Prostate gland (tissue), 2 donors: ENCODE measurements around the gene PCIF1. TPM values are rescaled to one million over a fixed set of nuclear protein-coding genes. Genes with fewer than 3 reads are reported as not detected.
"Not testable (repeated sequence)": the region's sequence is repeated elsewhere in the genome, so short reads cannot be mapped to it uniquely, and the experiment has no call there.

Experiments
- DNase-seq: peaks from one replicate; pipeline ENCODE4 v3.0.0-alpha.2; 2019; ENCODE audit warnings: low spot score
- H3K27ac ChIP-seq, 2 donors: fragments of 200-600 bp; sonication (generic); 2 replicates each; pipeline ENCODE4 v1.5.1; 2017 to 2019
- H3K27me3 ChIP-seq: fragments of 200-600 bp; sonication (generic); replicated peaks from 2 replicates; pipeline ENCODE4 v1.5.1; 2019; ENCODE audit not compliant: insufficient read depth
- H3K36me3 ChIP-seq, 2 donors: fragments of 200-600 bp; sonication (generic); 1 replicate in 1 of 2; 2 replicates in 1 of 2; pipeline versions ENCODE4 v1.5.1 to v1.8.1; 2017 to 2019
- H3K4me1 ChIP-seq: fragments of 200-600 bp; sonication (generic); replicated peaks from 2 replicates; pipeline ENCODE4 v1.5.1; 2019
- H3K4me3 ChIP-seq, 2 donors: fragments of 200-600 bp; sonication (generic); 2 replicates each; pipeline ENCODE4 v1.5.1; 2017 to 2019
- H3K9me3 ChIP-seq: fragments of 200-600 bp; sonication (generic); 2 replicates; pipeline ENCODE4 v1.5.1; 2017
- CTCF ChIP-seq, 4 experiments: fragments of 200-600 bp in 2 of 4; fragments of 450-650 bp in 2 of 4; sonication (generic) in 2 of 4; IDR thresholded peaks; 1 replicate in 3 of 4; 2 replicates in 1 of 4; pipeline ENCODE4 v1.5.1; 2016 to 2019; ENCODE audit warnings: antibody characterized with exemption in 4 of 4, mild to moderate bottlenecking in 2 of 4, moderate library complexity in 2 of 4
- POLR2A ChIP-seq: fragments of 450-650 bp; IDR thresholded peaks from one replicate; pipeline ENCODE4 v1.6.1; 2016; ENCODE audit warnings: antibody characterized with exemption, mild to moderate bottlenecking
- POLR2AphosphoS5 ChIP-seq: sonication (generic); formaldehyde crosslinking; IDR thresholded peaks from one replicate; pipeline ENCODE4 v1.6.1; 2017; ENCODE audit warnings: antibody characterized with exemption
- WGBS: methylation state at CpG from one replicate; pipeline ENCODE4 v1.1.5; 2018; 5-methylcytosine and 5-hydroxymethylcytosine counted together
- intact Hi-C: fragments of 100-400 bp; cut with DNase I; formaldehyde crosslinking; loops from one replicate; pipeline ENCODE4 v1.14.2; 2022
- total RNA-seq, 2 donors: library from RNA; depleted of rRNA; stranded (reverse); fragments of >200 nt; gene quantifications; one replicate each; pipeline ENCODE4 v1.1.0, GENCODE V29; 2016

PCIF1 gene
- total RNA-seq, 2 donors from 2014 or later = 39.8 to 54.9 TPM

- Histone ChIP-seq H3K27ac (no peak overlapping the region), H3K27me3 (no peaks in the 10 kb centered on the region), H3K9me3 (no peaks in the 10 kb centered on the region), H3K4me3 (no peak overlapping the region), H3K36me3 (peaks cover 2 to 17% of the 10 kb centered on the region in 2 donors), H3K4me1 (no peaks in the 10 kb centered on the region)
- WGBS = 93% methylated on average over 19 of the region's 19 CpGs
- intact Hi-C loops = no loop called here
- no peak for TF ChIP-seq CTCF (IDR thresholded peaks at IDR 0.05)
- TF ChIP-seq POLR2A = no peak
- TF ChIP-seq POLR2AphosphoS5 = no peak
- DNase-seq = no peak
These were observed 17.7 kb downstream of the PCIF1 start for GRCh38 chr20:45951925-45952834.

GRCh38 chr20:45952861-45953260 is 18.4 kb downstream of the PCIF1 start:
- Histone ChIP-seq H3K36me3 (peaks cover 2 to 24% of the 10 kb centered on the region in 2 donors), H3K9me3 (no peaks in the 10 kb centered on the region), H3K27ac (no peak overlapping the region), H3K4me3 (no peak overlapping the region), H3K27me3 (no peaks in the 10 kb centered on the region), H3K4me1 (no peaks in the 10 kb centered on the region)
- TF ChIP-seq POLR2AphosphoS5 = no peak
- no peak for TF ChIP-seq CTCF (IDR thresholded peaks at IDR 0.05)
- no peak for TF ChIP-seq POLR2A
- 93% methylated on average over 5 of the region's 5 CpGs for WGBS
- intact Hi-C loops = no loop called here
- DNase-seq = no peak

- TF ChIP-seq POLR2A = no peak
- no peak for TF ChIP-seq POLR2AphosphoS5
- no peak for TF ChIP-seq CTCF (IDR thresholded peaks at IDR 0.05)
- no peak for DNase-seq
- no peaks in the 10 kb centered on the region for H3K4me1 ChIP-seq
- H3K4me3 ChIP-seq = no peak overlapping the region
- no peaks in the 10 kb centered on the region for H3K27me3 ChIP-seq
- no peak overlapping the region for H3K27ac ChIP-seq
- WGBS = 78% methylated on average over 9 of the region's 9 CpGs
- intact Hi-C loops = no loop called here
- H3K36me3 ChIP-seq = peaks cover 2 to 32% of the 10 kb centered on the region in 2 donors
- H3K9me3 ChIP-seq = no peaks in the 10 kb centered on the region
These were observed 19.2 kb downstream of the PCIF1 start for GRCh38 chr20:45953672-45954071.

- DNase-seq, H3K4me1 ChIP-seq, H3K9me3 ChIP-seq, H3K27ac ChIP-seq, H3K4me3 ChIP-seq, H3K27me3 ChIP-seq, intact Hi-C loops: not testable (repeated sequence)
- peaks cover 9 to 42% of the 10 kb centered on the region in 2 donors for H3K36me3 ChIP-seq
- 95% methylated on average over 10 of the region's 10 CpGs for WGBS
These were observed 21.8 kb downstream of the PCIF1 start for GRCh38 chr20:45956326-45956725.

- Histone ChIP-seq H3K4me3 (no peak overlapping the region), H3K27me3 (no peaks in the 10 kb centered on the region), H3K4me1 (no peaks in the 10 kb centered on the region), H3K36me3 (peaks cover 9 to 42% of the 10 kb centered on the region in 2 donors), H3K27ac (no peak overlapping the region), H3K9me3 (no peaks in the 10 kb centered on the region)
- no peak for TF ChIP-seq POLR2A
- TF ChIP-seq POLR2AphosphoS5 = no peak
- no peak for TF ChIP-seq CTCF (IDR thresholded peaks at IDR 0.05)
- 81% methylated on average over 19 of the region's 19 CpGs for WGBS
- DNase-seq = no peak
- intact Hi-C loops = no loop called here
These were observed 22.8 kb downstream of the PCIF1 start for GRCh38 chr20:45957021-45957941.
